Medulla oblongata (tissue), 1 donor: Measurements from ENCODE around the gene SSH3.
"Not testable (repeated sequence)": the region's sequence is repeated elsewhere in the genome, so short reads cannot be mapped to it uniquely, and the experiment has no call there.

Experiments used
- DNase-seq: peaks from one replicate; pipeline ENCODE4 v3.0.0-alpha.2; 2015; ENCODE audit errors: extremely low spot score

The SSH3 gene

GRCh38 chr11:67310246-67311050, 7.1 kb downstream of the SSH3 start:
- DNase-seq, result no peak

- no peak for DNase-seq
These were observed 7.8 kb downstream of the SSH3 start for GRCh38 chr11:67311051-67311555.

- no peak for DNase-seq
These were observed 8.3 kb downstream of the SSH3 start for GRCh38 chr11:67311556-67312082.

GRCh38 chr11:67312187-67313021, 9.1 kb downstream of the SSH3 start:
- no peak for DNase-seq

GRCh38 chr11:67313125-67313890, 10.0 kb downstream of the SSH3 start:
- DNase-seq, result no peak

- no peak for DNase-seq
These were observed 10.9 kb downstream of the SSH3 start for GRCh38 chr11:67314218-67314617.

- no peak for DNase-seq
These were observed 12.1 kb downstream of the SSH3 start for GRCh38 chr11:67315325-67315909.

GRCh38 chr11:67316882-67317204, 13.5 kb downstream of the SSH3 start:
- no peak for DNase-seq

GRCh38 chr11:67317205-67317887, 14.0 kb downstream of the SSH3 start:
- peak; percentile 99 for DNase-seq

- no peak for DNase-seq
These were observed 14.7 kb downstream of the SSH3 start for GRCh38 chr11:67317888-67318555.

- not testable (repeated sequence) for DNase-seq
These were observed 15.5 kb downstream of the SSH3 start for GRCh38 chr11:67318876-67319275.

- no peak for DNase-seq
These were observed 16.7 kb downstream of the SSH3 start for GRCh38 chr11:67320011-67320410.

GRCh38 chr11:67320691-67321090, 17.4 kb downstream of the SSH3 start:
- DNase-seq, result no peak

- DNase-seq, result no peak
These were observed 18.1 kb downstream of the SSH3 start for GRCh38 chr11:67321313-67321871.

- DNase-seq, result no peak
These were observed 18.7 kb downstream of the SSH3 start for GRCh38 chr11:67322049-67322448.

GRCh38 chr11:67323526-67323925, 20.2 kb downstream of the SSH3 start:
- DNase-seq, result no peak

- no peak for DNase-seq
These were observed 28.9 kb downstream of the SSH3 start for GRCh38 chr11:67332081-67332691.

GRCh38 chr11:67337257-67337656, 33.9 kb downstream of the SSH3 start:
- no peak for DNase-seq

GRCh38 chr11:67344264-67344663, 40.9 kb downstream of the SSH3 start:
- DNase-seq, result no peak
